ENCODE results near the gene PPP1R14C.

DNA sequence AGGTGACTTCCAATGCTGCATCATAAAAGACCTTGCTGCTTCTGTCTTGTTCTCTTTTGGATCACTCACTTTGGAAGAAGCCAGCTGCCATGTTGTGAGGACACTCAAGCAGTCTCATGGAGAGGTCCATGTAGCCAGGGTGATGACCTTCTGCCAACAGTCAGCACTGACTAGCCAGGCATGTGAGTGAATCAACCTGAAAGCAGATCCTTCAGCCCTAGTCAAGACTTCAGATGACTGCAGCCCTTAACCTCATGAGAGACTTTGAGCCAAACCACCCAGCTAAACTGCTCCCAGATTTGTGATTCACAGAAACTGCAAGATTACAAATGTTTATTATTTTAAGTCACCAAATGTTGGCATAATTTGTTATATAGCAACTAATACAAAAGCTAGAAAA lies 140.0 kb downstream of the PPP1R14C start:
- TF ChIP-seq, protein P1, sequence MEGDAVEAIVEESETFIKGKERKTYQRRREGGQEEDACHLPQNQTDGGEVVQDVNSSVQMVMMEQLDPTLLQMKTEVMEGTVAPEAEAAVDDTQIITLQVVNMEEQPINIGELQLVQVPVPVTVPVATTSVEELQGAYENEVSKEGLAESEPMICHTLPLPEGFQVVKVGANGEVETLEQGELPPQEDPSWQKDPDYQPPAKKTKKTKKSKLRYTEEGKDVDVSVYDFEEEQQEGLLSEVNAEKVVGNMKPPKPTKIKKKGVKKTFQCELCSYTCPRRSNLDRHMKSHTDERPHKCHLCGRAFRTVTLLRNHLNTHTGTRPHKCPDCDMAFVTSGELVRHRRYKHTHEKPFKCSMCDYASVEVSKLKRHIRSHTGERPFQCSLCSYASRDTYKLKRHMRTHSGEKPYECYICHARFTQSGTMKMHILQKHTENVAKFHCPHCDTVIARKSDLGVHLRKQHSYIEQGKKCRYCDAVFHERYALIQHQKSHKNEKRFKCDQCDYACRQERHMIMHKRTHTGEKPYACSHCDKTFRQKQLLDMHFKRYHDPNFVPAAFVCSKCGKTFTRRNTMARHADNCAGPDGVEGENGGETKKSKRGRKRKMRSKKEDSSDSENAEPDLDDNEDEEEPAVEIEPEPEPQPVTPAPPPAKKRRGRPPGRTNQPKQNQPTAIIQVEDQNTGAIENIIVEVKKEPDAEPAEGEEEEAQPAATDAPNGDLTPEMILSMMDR (IDR thresholded peaks at IDR 0.05; ENCODE audit: poor library complexity) = no peak
- no peak for TF ChIP-seq EZH2phosphoT487 (IDR thresholded peaks at IDR 0.05; ENCODE audit: low read depth, severe bottlenecking, unreplicated experiment)
- TF ChIP-seq EZH2 (IDR thresholded peaks at IDR 0.05; ENCODE audit: borderline replicate concordance) = no peak
